ENCODE measurements around the gene KCNQ5. TPM values are rescaled to one million over a fixed set of nuclear protein-coding genes. Genes with fewer than 3 reads are reported as not detected.
"Not testable (repeated sequence)": the region's sequence is repeated elsewhere in the genome, so short reads cannot be mapped to it uniquely, and the experiment has no call there.

The KCNQ5 gene
- total RNA-seq, 8 experiments from 2014 or later, result 0.17 to 18.5 (median 1.7) TPM

DNA sequence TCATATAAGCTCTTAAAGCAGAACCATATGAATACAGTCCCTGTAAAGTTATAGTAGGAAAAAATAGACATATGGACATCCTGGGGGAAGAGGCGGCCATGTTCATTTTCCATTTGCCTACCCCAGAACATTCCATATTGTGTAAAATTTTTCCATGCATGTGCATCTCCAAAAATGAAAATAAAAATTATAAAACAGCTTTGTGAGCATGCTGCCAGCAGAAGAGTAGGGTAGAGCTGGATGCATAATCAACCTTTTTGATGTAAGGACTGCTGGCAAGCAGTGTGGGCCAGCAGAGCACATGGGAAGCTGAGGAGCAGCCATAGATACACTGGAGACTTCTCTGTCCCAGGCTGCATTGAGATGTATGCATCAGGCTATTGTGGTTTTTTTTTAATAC, 271.0 kb downstream of the KCNQ5 start:
- WGBS, 10 experiments, result 80 to 100% (median 100%) methylated on average over 1 of the region's 1 CpG; no CpG with 5 or more reads in 1 of the 10 experiments

DNA sequence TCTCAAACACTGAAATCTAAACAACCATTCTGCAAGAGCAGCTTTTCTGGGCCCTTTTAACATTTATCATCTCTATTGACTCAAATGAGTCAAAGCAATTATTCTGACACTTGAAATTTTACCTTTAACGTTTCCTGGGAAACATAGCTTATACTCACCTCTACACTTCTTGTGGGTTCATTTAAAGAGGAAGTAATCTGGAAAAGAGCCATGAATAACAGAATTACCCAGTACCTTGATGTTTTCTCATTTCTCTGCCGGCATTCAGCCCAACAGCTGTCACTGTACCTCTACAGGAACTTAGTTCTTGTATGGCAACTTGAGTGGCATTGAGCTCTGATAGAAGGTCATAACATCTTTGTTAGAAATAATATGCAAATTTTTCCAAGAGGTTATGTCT, 272.2 kb downstream of the KCNQ5 start:
- in situ Hi-C loops (cut with MboI; ENCODE audit: low pct_unique_long_range_greater_than_20kb in 2 of 9, low sequenced_read_pairs in 9 of 9, unreplicated experiment in 9 of 9), result no loop called here
- no peak overlapping the region for H3K27ac ChIP-seq
- H3K4me3 ChIP-seq, result no peak overlapping the region
- ATAC-seq (replicated peaks in 6 of 8), result no peak
- H3K4me1 ChIP-seq (replicated peaks in 1 of 2), result no peaks in the 10 kb centered on the region
- 33 to 95% (median 80%) methylated on average over 1 to 2 of the region's 2 CpGs; no CpG with 5 or more reads in 2 of the 10 experiments for WGBS, 10 experiments

More for the DNA sequence above, 271.0 kb downstream of the KCNQ5 start:
- in situ Hi-C loops (cut with MboI; ENCODE audit: low pct_unique_long_range_greater_than_20kb in 2 of 9, low sequenced_read_pairs in 9 of 9, unreplicated experiment in 9 of 9), result no loop called here
- ATAC-seq (replicated peaks in 6 of 8), result no peak
- Histone ChIP-seq H3K4me3 (no peak overlapping the region), H3K27ac (no peak overlapping the region), H3K4me1 (replicated peaks in 1 of 2) (no peaks in the 10 kb centered on the region)

DNA sequence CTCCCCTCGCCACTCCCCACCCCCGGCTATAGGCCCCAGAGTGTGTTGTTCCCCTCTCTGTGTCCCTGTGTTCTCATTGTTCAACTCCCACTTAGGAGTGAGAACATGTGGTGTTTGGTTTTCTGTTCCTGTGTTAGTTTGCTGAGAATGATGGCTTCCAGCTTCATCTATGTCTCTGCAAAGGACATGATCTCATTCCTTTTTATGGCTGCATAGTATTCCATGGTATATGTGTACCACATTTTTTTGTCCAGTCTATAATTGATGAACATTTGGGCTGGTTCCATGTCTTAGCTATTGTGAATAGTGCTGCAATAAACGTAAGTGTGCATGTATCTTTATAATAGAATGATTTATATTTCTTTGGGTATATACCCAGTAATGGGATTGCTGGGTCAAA, 276.4 kb downstream of the KCNQ5 start:
- in situ Hi-C loops (cut with MboI; ENCODE audit: low pct_unique_long_range_greater_than_20kb in 2 of 9, low sequenced_read_pairs in 9 of 9, unreplicated experiment in 9 of 9); H3K4me3 ChIP-seq; ATAC-seq (replicated peaks in 6 of 8); H3K27ac ChIP-seq; H3K4me1 ChIP-seq (replicated peaks in 1 of 2): not testable (repeated sequence)
- WGBS, 10 experiments, result 0 to 100% (median 70%) methylated on average over 1 to 2 of the region's 3 CpGs; no CpG with 5 or more reads in 2 of the 10 experiments

DNA sequence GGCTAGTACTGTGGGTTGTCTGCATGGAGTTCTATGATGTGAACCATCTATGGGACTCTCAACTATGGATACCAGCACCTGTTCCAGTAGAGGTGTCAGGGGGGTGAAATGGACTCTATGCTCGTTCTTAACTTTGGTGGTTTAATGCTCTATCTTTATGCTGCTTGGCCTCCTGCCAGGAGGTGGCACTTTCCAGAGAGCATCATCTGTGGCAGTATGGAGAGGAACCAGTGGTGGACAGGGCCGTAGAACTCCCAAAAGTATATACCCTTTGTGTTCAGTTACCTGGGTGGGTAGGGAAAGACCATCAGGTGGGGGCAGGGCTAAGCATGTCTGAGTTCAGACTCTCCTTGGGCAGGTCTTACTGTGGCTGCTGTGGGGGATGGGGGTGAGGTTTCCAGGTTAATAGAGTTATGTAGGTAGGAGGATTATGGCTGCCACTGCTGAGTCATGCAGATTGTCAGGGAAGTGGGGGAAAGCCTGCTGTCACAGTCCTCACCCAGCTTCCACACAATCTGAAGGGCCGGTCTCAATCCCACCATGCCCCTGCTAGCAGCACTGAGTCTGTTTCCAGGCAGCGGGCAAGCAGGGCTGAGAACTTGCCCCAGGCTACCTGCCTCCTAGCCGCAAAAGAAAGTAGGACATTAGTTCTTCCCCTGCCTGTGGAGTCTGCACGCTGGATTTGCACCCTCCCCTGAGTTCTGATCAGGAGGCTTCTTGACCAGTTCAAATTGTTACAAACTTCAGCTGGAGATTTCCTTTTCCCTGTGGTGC, 284.0 kb downstream of the KCNQ5 start:
- in situ Hi-C loops (cut with MboI; ENCODE audit: low pct_unique_long_range_greater_than_20kb in 2 of 9, low sequenced_read_pairs in 9 of 9, unreplicated experiment in 9 of 9), result no loop called here
- no peak for ATAC-seq (replicated peaks in 6 of 8)
- no peak overlapping the region for H3K4me3 ChIP-seq
- WGBS, 10 experiments, result 60 to 100% (median 93%) methylated on average over 1 to 3 of the region's 6 CpGs; no CpG with 5 or more reads in 5 of the 10 experiments
- H3K27ac ChIP-seq, result no peak overlapping the region
- no peaks in the 10 kb centered on the region for H3K4me1 ChIP-seq (replicated peaks in 1 of 2)

DNA sequence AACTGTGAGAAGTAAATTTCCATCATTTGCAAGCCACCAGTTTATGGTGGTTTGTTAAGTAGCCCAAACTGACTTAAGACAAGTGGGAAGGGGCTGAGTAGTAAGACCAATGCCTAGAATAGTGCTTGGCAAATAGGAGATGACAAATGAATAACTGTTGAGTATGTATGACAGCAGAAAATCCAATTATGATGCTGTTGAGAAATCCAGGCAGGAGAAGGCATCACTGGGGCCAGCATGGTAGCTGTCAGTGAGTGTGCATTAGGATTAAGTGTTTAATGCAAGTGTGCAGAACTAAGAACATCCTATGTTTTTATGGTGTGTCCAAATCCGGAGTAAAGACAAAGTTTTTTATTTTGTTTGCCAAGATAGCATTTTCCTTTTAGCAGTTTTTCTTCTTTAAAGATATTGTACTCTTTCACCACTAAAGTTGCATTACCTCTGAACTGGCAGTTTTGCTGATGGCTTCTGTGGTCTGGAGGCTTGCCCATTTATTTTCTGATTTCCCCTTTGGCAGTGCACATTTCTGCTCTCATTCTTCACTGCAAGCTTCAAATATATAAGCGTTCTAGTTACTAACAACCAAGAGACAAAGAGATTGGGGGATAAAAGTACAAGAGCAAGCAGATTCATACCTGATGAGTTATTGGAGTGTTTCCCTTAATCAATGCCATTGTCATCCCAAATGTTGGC, 289.7 kb downstream of the KCNQ5 start:
- H3K27ac ChIP-seq, result no peak overlapping the region
- in situ Hi-C loops (cut with MboI; ENCODE audit: low pct_unique_long_range_greater_than_20kb in 2 of 9, low sequenced_read_pairs in 9 of 9, unreplicated experiment in 9 of 9), result no loop called here
- H3K4me3 ChIP-seq, result no peak overlapping the region
- 25 to 100% (median 83%) methylated on average over 1 to 2 of the region's 2 CpGs; no CpG with 5 or more reads in 1 of the 10 experiments for WGBS, 10 experiments
- no peaks in the 10 kb centered on the region for H3K4me1 ChIP-seq (replicated peaks in 1 of 2)
- ATAC-seq (replicated peaks in 6 of 8), result no peak

DNA sequence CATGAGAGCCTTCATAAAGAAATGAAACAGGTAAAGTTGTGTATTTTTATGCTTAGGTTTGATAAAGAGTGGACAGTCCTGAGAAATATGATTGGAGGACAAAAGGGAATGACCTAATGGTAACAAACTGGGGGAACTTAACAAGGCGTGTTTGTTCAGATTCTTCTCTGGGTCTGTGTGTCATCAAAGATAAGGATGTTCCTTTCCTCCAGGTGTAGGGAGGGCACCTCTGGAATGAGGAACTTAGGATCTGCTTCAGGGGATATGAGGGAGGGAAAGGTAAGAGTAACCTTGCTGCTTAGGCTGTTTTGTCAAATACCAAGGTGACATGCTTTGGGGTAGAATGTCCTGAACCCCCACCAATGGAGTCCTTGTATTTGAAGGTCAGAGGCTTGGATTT, 291.9 kb downstream of the KCNQ5 start:
- WGBS, 10 experiments, result 100% methylated on average over 1 of the region's 1 CpG; no CpG with 5 or more reads in 7 of the 10 experiments
- no peak for ATAC-seq (replicated peaks in 6 of 8)
- Histone ChIP-seq H3K4me1 (replicated peaks in 1 of 2) (no peaks in the 10 kb centered on the region), H3K27ac (no peak overlapping the region), H3K4me3 (no peak overlapping the region)
- in situ Hi-C loops (cut with MboI; ENCODE audit: low pct_unique_long_range_greater_than_20kb in 2 of 9, low sequenced_read_pairs in 9 of 9, unreplicated experiment in 9 of 9), result no loop called here

DNA sequence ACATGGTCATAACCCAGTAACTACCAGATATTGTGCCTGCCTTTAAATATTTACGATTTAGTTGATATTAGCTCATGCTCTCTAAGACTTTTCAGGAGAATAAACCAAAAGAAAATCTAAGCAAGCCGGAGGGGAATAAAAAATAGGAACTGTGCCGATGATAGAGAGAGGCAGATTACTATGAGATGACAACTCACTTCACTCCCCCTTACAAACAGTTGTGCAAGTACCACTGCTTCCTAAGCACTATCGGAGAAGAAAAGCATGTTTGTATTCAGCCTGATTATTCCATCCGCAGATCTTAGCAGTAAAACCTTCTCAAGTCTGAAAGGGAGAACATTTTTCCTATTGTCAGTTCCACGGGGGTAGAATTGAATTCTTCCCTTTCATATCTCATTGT, 294.4 kb downstream of the KCNQ5 start:
- ATAC-seq (replicated peaks in 6 of 8), result no peak
- in situ Hi-C loops (cut with MboI; ENCODE audit: low pct_unique_long_range_greater_than_20kb in 2 of 9, low sequenced_read_pairs in 9 of 9, unreplicated experiment in 9 of 9), result no loop called here
- Histone ChIP-seq H3K4me1 (replicated peaks in 1 of 2) (no peaks in the 10 kb centered on the region), H3K27ac (no peak overlapping the region), H3K4me3 (no peak overlapping the region)
- WGBS, 10 experiments, result 59 to 87% (median 75%) methylated on average over 4 to 6 of the region's 6 CpGs; no CpG with 5 or more reads in 2 of the 10 experiments

DNA sequence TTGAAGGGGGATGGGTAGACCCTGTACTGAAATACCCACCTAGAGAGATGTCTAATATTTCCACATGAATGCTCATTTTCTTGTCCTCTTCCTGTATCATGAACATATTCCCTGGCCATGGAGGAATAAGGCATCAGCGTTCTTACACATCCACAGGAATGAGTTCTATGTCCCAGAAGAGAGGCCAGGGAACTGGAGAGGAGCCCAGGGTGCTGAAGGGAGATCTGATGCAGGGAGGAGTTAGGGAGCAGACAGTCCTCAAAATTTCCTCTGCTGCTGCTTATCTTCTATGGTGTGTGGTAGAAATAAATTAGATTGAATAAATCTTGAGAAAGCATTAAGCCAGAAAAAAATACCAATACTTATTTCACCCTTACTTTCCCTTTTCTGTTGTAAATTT, 295.0 kb downstream of the KCNQ5 start:
- H3K27ac ChIP-seq, result no peak overlapping the region
- ATAC-seq (replicated peaks in 6 of 8), result no peak
- no peaks in the 10 kb centered on the region for H3K4me1 ChIP-seq (replicated peaks in 1 of 2)
- in situ Hi-C loops (cut with MboI; ENCODE audit: low pct_unique_long_range_greater_than_20kb in 2 of 9, low sequenced_read_pairs in 9 of 9, unreplicated experiment in 9 of 9), result no loop called here
- H3K4me3 ChIP-seq, result no peak overlapping the region
- WGBS, 10 experiments, result 43 to 100% (median 100%) methylated on average over 1 of the region's 1 CpG; no CpG with 5 or more reads in 5 of the 10 experiments

DNA sequence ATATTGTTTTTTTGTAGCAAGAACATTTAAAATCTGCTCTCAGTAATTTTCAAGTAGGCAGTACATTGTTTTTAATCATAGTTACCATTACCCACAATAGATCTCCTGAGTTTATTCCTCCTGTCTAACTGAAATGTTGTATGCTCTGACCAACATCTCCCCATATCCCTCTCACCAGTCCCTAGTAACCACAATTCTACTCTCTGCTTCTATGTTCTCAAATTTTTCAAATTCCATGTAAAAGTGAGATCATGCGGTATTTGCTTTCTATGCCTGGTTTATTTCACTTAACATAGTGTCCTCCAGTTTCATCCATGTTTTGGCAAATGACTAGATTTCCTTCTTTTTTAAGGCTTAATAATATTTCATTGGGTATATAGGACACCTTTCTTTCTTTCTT, 300.5 kb downstream of the KCNQ5 start:
- Histone ChIP-seq H3K4me3 (no peak overlapping the region), H3K4me1 (replicated peaks in 1 of 2) (no peaks in the 10 kb centered on the region), H3K27ac (no peak overlapping the region)
- in situ Hi-C loops (cut with MboI; ENCODE audit: low pct_unique_long_range_greater_than_20kb in 2 of 9, low sequenced_read_pairs in 9 of 9, unreplicated experiment in 9 of 9), result no loop called here
- ATAC-seq (replicated peaks in 6 of 8), result no peak
- 71 to 100% (median 100%) methylated on average over 1 of the region's 1 CpG for WGBS, 10 experiments

DNA sequence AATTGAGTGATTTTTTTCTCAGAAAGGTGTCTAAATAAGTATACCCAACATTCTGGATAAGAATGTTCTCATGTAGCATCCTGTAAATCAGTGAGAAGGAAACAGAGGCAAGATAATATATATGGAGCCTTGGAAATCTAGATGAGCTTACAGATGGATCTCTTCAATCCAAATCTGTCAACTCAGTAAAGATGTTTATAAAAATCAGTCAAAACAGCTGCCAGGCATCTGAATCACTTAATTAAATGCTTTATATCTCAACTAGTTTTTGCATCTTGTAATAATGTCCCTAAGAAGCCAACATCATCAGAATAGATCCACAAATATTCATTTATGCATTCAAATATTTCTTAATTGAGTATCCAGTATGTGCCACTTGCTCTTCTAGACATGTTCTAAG, 303.3 kb downstream of the KCNQ5 start:
- in situ Hi-C loops (cut with MboI; ENCODE audit: low pct_unique_long_range_greater_than_20kb in 2 of 9, low sequenced_read_pairs in 9 of 9, unreplicated experiment in 9 of 9), result no loop called here
- H3K27ac ChIP-seq, result no peak overlapping the region
- no peak overlapping the region for H3K4me3 ChIP-seq
- H3K4me1 ChIP-seq (replicated peaks in 1 of 2), result no peaks in the 10 kb centered on the region
- no peak for ATAC-seq (replicated peaks in 6 of 8)

DNA sequence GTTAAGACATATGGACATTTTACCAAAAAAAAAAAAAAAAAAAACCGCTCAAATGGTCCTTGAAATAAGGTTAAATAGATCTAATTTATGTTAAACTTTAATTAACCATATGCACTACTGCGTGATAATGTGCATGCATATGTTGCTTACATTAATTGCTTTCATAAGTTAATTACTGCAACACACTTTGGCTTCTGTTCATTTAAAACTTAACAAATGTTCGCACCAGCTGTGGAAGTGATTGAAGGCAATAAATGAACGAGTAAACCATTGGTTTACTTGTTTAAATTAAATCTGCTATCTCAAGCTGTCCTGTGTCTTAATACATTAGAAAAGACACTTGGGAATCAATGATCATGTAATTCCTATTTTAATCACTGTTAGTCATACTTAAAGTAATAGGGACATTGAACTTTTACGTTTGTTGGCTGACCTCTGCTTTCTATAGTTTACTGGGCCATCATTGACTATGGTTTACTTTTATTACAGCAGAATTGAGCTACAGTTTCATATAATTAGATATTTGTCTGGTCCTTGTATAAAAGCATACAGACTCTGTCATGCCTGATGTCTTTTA, 308.8 kb downstream of the KCNQ5 start:
- in situ Hi-C loops (cut with MboI; ENCODE audit: low pct_unique_long_range_greater_than_20kb in 2 of 9, low sequenced_read_pairs in 9 of 9, unreplicated experiment in 9 of 9), result no loop called here
- WGBS, 10 experiments, result 51 to 95% (median 82%) methylated on average over 2 to 5 of the region's 5 CpGs
- Histone ChIP-seq H3K4me1 (replicated peaks in 1 of 2) (peaks cover 0 to 9% of the 10 kb centered on the region in 2 donors), H3K4me3 (no peak overlapping the region), H3K27ac (no peak overlapping the region)
- no peak for ATAC-seq (replicated peaks in 6 of 8)

DNA sequence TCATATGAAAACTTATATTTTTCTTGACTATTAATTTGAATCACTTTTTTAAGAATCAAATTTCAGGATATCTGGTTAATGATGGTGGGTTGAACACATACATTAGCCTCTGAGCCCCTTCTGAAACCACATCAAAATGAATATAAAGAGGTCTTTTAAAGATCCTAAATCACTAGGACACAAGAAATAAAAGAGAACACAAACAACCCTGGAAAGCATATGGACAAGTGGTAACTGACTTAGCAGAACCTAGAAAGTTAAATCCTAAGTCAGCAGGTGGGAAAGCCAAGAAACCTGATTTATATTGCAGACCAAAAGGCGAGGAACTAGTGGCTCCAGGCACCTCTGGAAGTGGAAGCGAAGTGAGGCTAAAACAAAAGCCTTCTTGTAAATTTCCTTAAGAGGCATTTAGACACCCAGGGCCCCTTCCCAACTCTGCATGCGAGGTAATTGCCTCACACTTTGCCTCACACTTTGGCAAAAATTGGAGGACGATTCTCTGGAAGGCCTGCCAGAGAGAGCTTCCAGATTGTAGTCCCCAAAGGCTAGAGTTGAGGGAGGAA, 309.5 kb downstream of the KCNQ5 start:
- no peak for ATAC-seq (replicated peaks in 6 of 8)
- WGBS, 10 experiments, result 38 to 100% (median 74%) methylated on average over 1 to 4 of the region's 4 CpGs; no CpG with 5 or more reads in 2 of the 10 experiments

DNA sequence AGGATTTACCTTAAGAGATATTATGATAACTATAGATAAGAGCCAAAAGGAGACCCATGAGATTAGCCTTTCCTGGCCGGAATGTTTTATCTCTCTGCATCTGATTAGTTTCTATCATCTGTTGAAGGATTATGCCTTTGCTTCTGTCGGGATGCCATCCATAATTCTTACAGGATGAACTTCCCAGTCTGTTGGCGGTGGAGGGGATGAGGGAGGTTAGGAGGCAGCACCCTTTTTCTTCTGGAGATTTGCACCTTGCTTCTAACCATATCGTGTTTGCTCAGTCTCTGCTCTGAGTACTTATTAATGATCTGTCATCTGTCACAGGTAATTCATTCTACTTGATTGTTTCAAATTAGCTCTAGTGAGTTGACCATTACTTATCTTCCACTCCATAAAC, 311.4 kb downstream of the KCNQ5 start:
- in situ Hi-C loops (cut with MboI; ENCODE audit: low pct_unique_long_range_greater_than_20kb in 2 of 9, low sequenced_read_pairs in 9 of 9, unreplicated experiment in 9 of 9), result no loop called here
- Histone ChIP-seq H3K4me1 (replicated peaks in 1 of 2) (peaks cover 0 to 9% of the 10 kb centered on the region in 2 donors), H3K27ac (no peak overlapping the region), H3K4me3 (no peak overlapping the region)
- 43 to 100% (median 68%) methylated on average over 1 to 4 of the region's 4 CpGs for WGBS, 10 experiments
- peak in 3 of 8 experiments; percentile 24 to 65 (median 59) for ATAC-seq (replicated peaks in 6 of 8)

More for the DNA sequence above, 309.5 kb downstream of the KCNQ5 start:
- no peak overlapping the region for H3K27ac ChIP-seq
- peaks cover 0 to 9% of the 10 kb centered on the region in 2 donors for H3K4me1 ChIP-seq (replicated peaks in 1 of 2)
- in situ Hi-C loops (cut with MboI; ENCODE audit: low pct_unique_long_range_greater_than_20kb in 2 of 9, low sequenced_read_pairs in 9 of 9, unreplicated experiment in 9 of 9), result no loop called here
- H3K4me3 ChIP-seq, result no peak overlapping the region

Data from motor neuron (in vitro differentiated cells).